IPS-18a (cell line): ENCODE measurements around the gene VPS51.
A peak's percentile ranks its signal among the peaks of the same experiment; 100 is the strongest.

Experiments
- H3K27ac ChIP-seq: one replicate; pipeline ENCODE4 v1.5.1; 2013; ENCODE audit warnings: low read length
- H3K27me3 ChIP-seq: one replicate; pipeline ENCODE4 v1.6.1; 2013; ENCODE audit warnings: mild to moderate bottlenecking, low read length; ENCODE audit not compliant: control insufficient read depth, insufficient read depth
- H3K36me3 ChIP-seq: one replicate; pipeline ENCODE4 v1.6.1; 2013; ENCODE audit warnings: low read depth, low read length; ENCODE audit not compliant: control insufficient read depth
- H3K4me1 ChIP-seq: one replicate; pipeline ENCODE4 v1.6.1; 2013; ENCODE audit warnings: low read depth, low read length; ENCODE audit not compliant: control insufficient read depth
- H3K4me3 ChIP-seq: one replicate; pipeline ENCODE4 v1.5.1; 2013; ENCODE audit warnings: low read length
- H3K9ac ChIP-seq: one replicate; pipeline ENCODE4 v1.6.1; 2013; ENCODE audit warnings: mild to moderate bottlenecking, low read length, moderate library complexity
- H3K9me3 ChIP-seq: one replicate; pipeline ENCODE4 v1.6.1; 2013; ENCODE audit warnings: low read depth, low read length; ENCODE audit not compliant: control insufficient read depth

The VPS51 gene

GRCh38 chr11:65090628-65091027 is 5.4 kb upstream of the VPS51 start:
- no peak overlapping the region for H3K27ac ChIP-seq
- peaks cover 18% of the 10 kb centered on the region for H3K36me3 ChIP-seq
- H3K9ac ChIP-seq: no peak overlapping the region
- no peak overlapping the region for H3K4me3 ChIP-seq
- peaks cover under 1% of the 10 kb centered on the region for H3K4me1 ChIP-seq
- H3K27me3 ChIP-seq: no peaks in the 10 kb centered on the region
- H3K9me3 ChIP-seq: no peaks in the 10 kb centered on the region

- Histone ChIP-seq H3K27me3 (no peaks in the 10 kb centered on the region), H3K9me3 (no peaks in the 10 kb centered on the region), H3K36me3 (no peaks in the 10 kb centered on the region), H3K4me1 (peaks cover 7% of the 10 kb centered on the region), H3K4me3 (peak overlapping the region; percentile 90), H3K9ac (peak overlapping the region; percentile 65), H3K27ac (peak overlapping the region; percentile 63)
These were observed 587 bp upstream of the VPS51 start for GRCh38 chr11:65095427-65095826.

- no peaks in the 10 kb centered on the region for H3K36me3 ChIP-seq
- no peak overlapping the region for H3K9ac ChIP-seq
- no peaks in the 10 kb centered on the region for H3K27me3 ChIP-seq
- no peak overlapping the region for H3K27ac ChIP-seq
- peak overlapping the region; percentile 90 for H3K4me3 ChIP-seq
- H3K4me1 ChIP-seq: peaks cover 7% of the 10 kb centered on the region
- H3K9me3 ChIP-seq: no peaks in the 10 kb centered on the region
These were observed 912 bp downstream of the VPS51 start for GRCh38 chr11:65096926-65097325.

- Histone ChIP-seq H3K4me1 (peaks cover 5% of the 10 kb centered on the region), H3K27me3 (no peaks in the 10 kb centered on the region), H3K9me3 (no peaks in the 10 kb centered on the region), H3K9ac (no peak overlapping the region), H3K36me3 (no peaks in the 10 kb centered on the region), H3K27ac (no peak overlapping the region), H3K4me3 (no peak overlapping the region)
These were observed 4.8 kb downstream of the VPS51 start for GRCh38 chr11:65100674-65101350.

GRCh38 chr11:65102142-65103095 is 6.4 kb downstream of the VPS51 start:
- H3K4me3 ChIP-seq: no peak overlapping the region
- no peaks in the 10 kb centered on the region for H3K36me3 ChIP-seq
- no peak overlapping the region for H3K9ac ChIP-seq
- H3K4me1 ChIP-seq: no peaks in the 10 kb centered on the region
- no peak overlapping the region for H3K27ac ChIP-seq
- no peaks in the 10 kb centered on the region for H3K9me3 ChIP-seq
- H3K27me3 ChIP-seq: no peaks in the 10 kb centered on the region

- Histone ChIP-seq H3K36me3 (no peaks in the 10 kb centered on the region), H3K27me3 (no peaks in the 10 kb centered on the region), H3K4me3 (no peak overlapping the region), H3K27ac (no peak overlapping the region), H3K9ac (no peak overlapping the region), H3K4me1 (no peaks in the 10 kb centered on the region), H3K9me3 (no peaks in the 10 kb centered on the region)
These were observed 7.5 kb downstream of the VPS51 start for GRCh38 chr11:65103476-65103875.

GRCh38 chr11:65104628-65105027 is 8.6 kb downstream of the VPS51 start:
- Histone ChIP-seq H3K4me1 (no peaks in the 10 kb centered on the region), H3K9ac (no peak overlapping the region), H3K4me3 (no peak overlapping the region), H3K27me3 (no peaks in the 10 kb centered on the region), H3K27ac (no peak overlapping the region), H3K36me3 (no peaks in the 10 kb centered on the region), H3K9me3 (no peaks in the 10 kb centered on the region)

GRCh38 chr11:65107078-65107477 is 11.1 kb downstream of the VPS51 start:
- Histone ChIP-seq H3K27me3 (no peaks in the 10 kb centered on the region), H3K9me3 (no peaks in the 10 kb centered on the region), H3K9ac (no peak overlapping the region), H3K4me3 (no peak overlapping the region), H3K4me1 (no peaks in the 10 kb centered on the region), H3K27ac (no peak overlapping the region), H3K36me3 (no peaks in the 10 kb centered on the region)

- no peaks in the 10 kb centered on the region for H3K4me1 ChIP-seq
- no peaks in the 10 kb centered on the region for H3K27me3 ChIP-seq
- no peaks in the 10 kb centered on the region for H3K36me3 ChIP-seq
- H3K27ac ChIP-seq: no peak overlapping the region
- H3K4me3 ChIP-seq: no peak overlapping the region
- H3K9me3 ChIP-seq: no peaks in the 10 kb centered on the region
- H3K9ac ChIP-seq: no peak overlapping the region
These were observed 11.9 kb downstream of the VPS51 start for GRCh38 chr11:65107751-65108468.

GRCh38 chr11:65108469-65109123 is 12.6 kb downstream of the VPS51 start:
- Histone ChIP-seq H3K27ac (no peak overlapping the region), H3K36me3 (no peaks in the 10 kb centered on the region)

More at GRCh38 chr11:65108469-65109123, 12.6 kb downstream of the VPS51 start:
- Histone ChIP-seq H3K4me3 (no peak overlapping the region), H3K9ac (no peak overlapping the region), H3K4me1 (peaks cover 5% of the 10 kb centered on the region), H3K9me3 (no peaks in the 10 kb centered on the region), H3K27me3 (no peaks in the 10 kb centered on the region)
